Kidney (tissue), 14 donors: ENCODE results near the gene CPN2. TPM values are rescaled to one million over a fixed set of nuclear protein-coding genes. Genes with fewer than 3 reads are reported as not detected.

Source experiments
- DNase-seq, 5 donors: peaks; one replicate each; pipeline ENCODE4 v3.0.0-alpha.2; 2013 to 2020
- FAIRE-seq: peaks from 2 replicates; lab custom pipeline; 2012; peaks lifted over from hg19 to GRCh38; lab: Jason Lieb, UNC
- H3K27ac ChIP-seq, 2 donors: one replicate each; pipeline ENCODE4 v1.7.0; 2013; ENCODE audit warnings: low read depth in 2 of 2, low read length in 2 of 2, inconsistent platforms in 1 of 2
- H3K27me3 ChIP-seq: one replicate; pipeline ENCODE4 v1.7.1; 2013; ENCODE audit warnings: low read length, inconsistent platforms; ENCODE audit not compliant: control insufficient read depth, insufficient read depth
- H3K36me3 ChIP-seq, 3 donors: one replicate each; pipeline versions ENCODE4 v1.7.0 to v1.7.1; 2013; ENCODE audit warnings: low read length in 3 of 3, control low read depth in 1 of 3, inconsistent platforms in 1 of 3; ENCODE audit not compliant: insufficient read depth in 3 of 3, control insufficient read depth in 2 of 3
- H3K4me1 ChIP-seq, 3 donors: one replicate each; pipeline versions ENCODE4 v1.7.0 to v1.7.1; 2013; ENCODE audit warnings: low read length in 3 of 3, inconsistent platforms in 1 of 3, low read depth in 1 of 3; ENCODE audit not compliant: control insufficient read depth in 2 of 3, insufficient read depth in 2 of 3
- H3K4me3 ChIP-seq, 3 donors: one replicate each; pipeline versions ENCODE4 v1.7.0 to v1.8.1; 2013; ENCODE audit warnings: low read length in 3 of 3, control low read depth in 1 of 3, inconsistent platforms in 1 of 3
- H3K9ac ChIP-seq, 3 donors: one replicate each; pipeline versions ENCODE4 v1.7.0 to v1.7.1; 2013; ENCODE audit warnings: low read length in 3 of 3, control low read depth in 1 of 3, inconsistent platforms in 1 of 3
- H3K9me3 ChIP-seq, 3 donors: one replicate each; pipeline versions ENCODE4 v1.7.0 to v1.7.1; 2013; ENCODE audit warnings: low read length in 3 of 3, control low read depth in 1 of 3, inconsistent platforms in 1 of 3; ENCODE audit not compliant: control insufficient read depth in 2 of 3, insufficient read depth in 1 of 3
- CTCF ChIP-seq: IDR thresholded peaks from 3 replicates; pipeline ENCODE4 v1.5.1; 2012; ENCODE audit warnings: mild to moderate bottlenecking, moderate library complexity, borderline replicate concordance; ENCODE audit not compliant: insufficient read depth; ENCODE audit errors: extremely low read depth
- intact Hi-C: fragments of 100-400 bp; cut with DNase I; formaldehyde crosslinking; loops from one replicate; pipeline ENCODE4 v1.11.1; 2022
- polyA plus RNA-seq: library from polyadenylated mRNA; stranded (reverse); fragments of 350-450 nt; fragmentation: Illumina TruSeq; extraction: RNeasy Lipid Tissue Mini Kit (QIAGEN cat#74804); gene quantifications from one replicate; pipeline ENCODE4 v1.2.3, GENCODE V29; 2014; ENCODE audit warnings: low read depth, low replicate concordance; ENCODE audit not compliant: insufficient read depth
- total RNA-seq: library from RNA; stranded (reverse); fragmentation: NEBNext Ultra II Directional; extraction: Animal tissue kit (Norgen Biotek cat#: 25700); gene quantifications from one replicate; pipeline ENCODE4 v1.2.1, GENCODE V29; 2021
- donor health status: control.
- donor health status: control.
- donor health status: control.
- donor health status: control.
- donor health status: control.
- donor health status: DM: yes; HTN: yes; CAD: no.
- donor health status: Normal renal cell carcinoma (clear cell type).

Gene CPN2
- total and polyA plus RNA-seq, 2 donors from 2014 or later = 0.72 to 15.8 TPM

- no peak overlapping the region for H3K9ac ChIP-seq
- DNase-seq (no peak), FAIRE-seq (no peak)
- H3K36me3 ChIP-seq = no peaks in the 10 kb centered on the region
- no peak for TF ChIP-seq CTCF
- no peak overlapping the region for H3K27ac ChIP-seq
- H3K9me3 ChIP-seq = no peaks in the 10 kb centered on the region
- intact Hi-C loops = no loop called here
- H3K4me3 ChIP-seq = no peak overlapping the region
- H3K27me3 ChIP-seq = no peaks in the 10 kb centered on the region
- no peaks in the 10 kb centered on the region for H3K4me1 ChIP-seq
These were observed 3.2 kb upstream of the CPN2 start for GRCh38 chr3:194354315-194354714.

GRCh38 chr3:194352667-194353246, 1.6 kb upstream of the CPN2 start:
- intact Hi-C loops = no loop called here
- Histone ChIP-seq H3K27ac (no peak overlapping the region), H3K4me3 (no peak overlapping the region), H3K27me3 (no peaks in the 10 kb centered on the region), H3K9me3 (no peaks in the 10 kb centered on the region), H3K36me3 (no peaks in the 10 kb centered on the region), H3K9ac (no peak overlapping the region), H3K4me1 (no peaks in the 10 kb centered on the region)
- DNase-seq = no peak
- no peak for TF ChIP-seq CTCF
- FAIRE-seq = no peak

- Histone ChIP-seq H3K27me3 (no peaks in the 10 kb centered on the region), H3K4me1 (no peaks in the 10 kb centered on the region), H3K36me3 (no peaks in the 10 kb centered on the region), H3K4me3 (no peak overlapping the region), H3K27ac (no peak overlapping the region), H3K9ac (no peak overlapping the region), H3K9me3 (no peaks in the 10 kb centered on the region)
- TF ChIP-seq CTCF = no peak
- DNase-seq (no peak), FAIRE-seq (no peak)
- intact Hi-C loops = no loop called here
These were observed 916 bp upstream of the CPN2 start for GRCh38 chr3:194351952-194352536.
